HCT116 (cell line): ENCODE measurements around the gene ITPKB.

ENCODE experiments used
- CEBPB ChIP-seq: IDR thresholded peaks from 2 replicates; pipeline ENCODE4 v1.6.1; 2012; ENCODE audit warnings: low read depth
- CTCF ChIP-seq, 3 experiments: fragments of 200-600 bp in 1 of 3; sonication (generic) in 1 of 3; IDR thresholded peaks in 2 of 3; conservative IDR thresholded peaks in 1 of 3; 2 replicates each; pipeline ENCODE4 v1.5.1; 2012 to 2017; ENCODE audit warnings: low read depth in 2 of 3, low read length in 2 of 3, antibody characterized with exemption in 1 of 3, borderline replicate concordance in 1 of 3, control low read depth in 1 of 3, mild to moderate bottlenecking in 1 of 3, mixed read lengths in 1 of 3, mixed run types in 1 of 3, moderate library complexity in 1 of 3; ENCODE audit not compliant: insufficient read depth in 1 of 3
- EZH2 ChIP-seq: fragments of 200-600 bp; sonication (generic); IDR thresholded peaks from 2 replicates; pipeline ENCODE4 v1.6.1; 2017; ENCODE audit warnings: antibody characterized with exemption, mixed run types
- EZH2phosphoT487 ChIP-seq: fragments of 200-600 bp; IDR thresholded peaks from 2 replicates; pipeline ENCODE4 v1.6.1; 2018; ENCODE audit warnings: antibody characterized with exemption, borderline replicate concordance
- FOSL1 ChIP-seq: IDR thresholded peaks from 2 replicates; pipeline ENCODE4 v1.6.1; 2012; ENCODE audit warnings: low read depth
- JUND ChIP-seq: IDR thresholded peaks from 2 replicates; pipeline ENCODE4 v1.6.1; 2012
- MAX ChIP-seq: IDR thresholded peaks from 2 replicates; pipeline ENCODE4 v1.6.1; 2012
- POLR2A ChIP-seq: IDR thresholded peaks from 2 replicates; pipeline ENCODE4 v1.7.0; 2011; ENCODE audit warnings: borderline replicate concordance; ENCODE audit not compliant: insufficient read depth, insufficient read length; ENCODE audit errors: extremely low read depth
- POLR2AphosphoS5 ChIP-seq: IDR thresholded peaks from 2 replicates; pipeline ENCODE4 v1.6.1; 2011; ENCODE audit warnings: mild to moderate bottlenecking, low read depth, low read length, moderate library complexity
- RAD21 ChIP-seq: IDR thresholded peaks from 2 replicates; pipeline ENCODE4 v1.6.1; 2012; ENCODE audit warnings: low read depth, mild to moderate bottlenecking
- REST ChIP-seq: IDR thresholded peaks from 2 replicates; pipeline ENCODE4 v1.6.1; 2012; ENCODE audit warnings: low read depth
- SP1 ChIP-seq: IDR thresholded peaks from 2 replicates; pipeline ENCODE4 v1.6.1; 2012; ENCODE audit warnings: low read depth
- YY1 ChIP-seq: IDR thresholded peaks from 2 replicates; pipeline ENCODE4 v1.6.1; 2011; ENCODE audit warnings: low read length, low read depth, moderate library complexity, mild to moderate bottlenecking; ENCODE audit not compliant: insufficient replicate concordance; ENCODE audit errors: extremely low read depth
- ZNF274 ChIP-seq: fragments of 200-500 bp; sonication (Bioruptor generic); IDR thresholded peaks from 2 replicates; pipeline ENCODE4 v1.6.1; 2014; ENCODE audit warnings: mild to moderate bottlenecking, low read depth, low read length, inconsistent platforms

GRCh38 chr1:226772446-226773139, 33.5 kb upstream of the ITPKB start:
- TF ChIP-seq CTCF (IDR thresholded peaks at IDR 0.05 in 2 of 3, conservative IDR thresholded peaks at IDR 0.05 in 1 of 3; ENCODE audit: borderline replicate concordance in 1 of 3, insufficient read depth in 1 of 3, low read depth in 2 of 3, low read length in 2 of 3) (no peak), REST (no peak), JUND (no peak), ZNF274 (no peak), POLR2A (no peak), EZH2 (no peak), RAD21 (no peak), SP1 (no peak), POLR2AphosphoS5 (no peak), EZH2phosphoT487 (no peak), CEBPB (no peak), MAX (no peak), YY1 (no peak), FOSL1 (no peak)
